NT2/D1 (cell line): ENCODE measurements around the gene CACNA1I.

Experiments
- YY1 ChIP-seq: IDR thresholded peaks from 2 replicates; pipeline ENCODE4 v1.6.1; 2011; ENCODE audit not compliant: insufficient read length, insufficient read depth
- ZNF274 ChIP-seq: IDR thresholded peaks from 2 replicates; pipeline ENCODE4 v1.6.1; 2011; ENCODE audit warnings: mild to moderate bottlenecking, low read depth, low read length

GRCh38 chr22:39647836-39648629, 77.5 kb downstream of the CACNA1I start:
- no peak for TF ChIP-seq YY1
- no peak for TF ChIP-seq ZNF274
